CD4-positive, alpha-beta T cell treated with Interleukin-21 for 1 hour (primary cell): ENCODE data around the gene TMF1.

Experiments used
- DNase-seq: peaks from one replicate; pipeline ENCODE4 v3.0.0-alpha.2; 2020

Gene TMF1

GRCh38 chr3:68972358-68972979 lies 79.7 kb downstream of the TMF1 start:
- peak; percentile 18 for DNase-seq
